Measurements from ENCODE around the gene DSP.

Gene DSP

DNA sequence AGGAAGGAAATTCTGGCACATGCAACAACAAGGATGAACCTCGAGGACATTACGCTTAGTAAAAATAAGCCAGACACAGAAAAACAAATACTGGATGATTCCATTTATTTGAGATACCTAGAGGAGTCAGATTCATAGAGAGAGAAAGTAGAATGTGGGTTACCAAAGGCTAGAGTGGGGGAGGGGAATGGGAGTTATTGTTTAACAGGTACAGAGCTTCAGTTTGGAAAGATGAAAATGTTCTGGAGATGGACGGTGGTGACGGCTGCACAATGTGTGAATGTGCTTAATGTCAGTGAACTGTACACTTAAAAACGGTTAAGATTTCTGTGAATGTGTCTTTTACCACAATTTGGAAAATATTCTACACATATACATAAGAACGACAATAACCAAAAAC, 33.9 kb upstream of the DSP start:
- Histone ChIP-seq H3K9ac (ENCODE audit: low read depth in 1 of 2, low read length in 2 of 2) (no peak overlapping the region), H3K4me3 (ENCODE audit: low read depth in 1 of 2, low read length in 2 of 2) (no peak overlapping the region), H3K4me1 (ENCODE audit: control insufficient read depth in 1 of 2, insufficient read depth in 2 of 2, low read length in 2 of 2) (peaks cover 0 to 8% of the 10 kb centered on the region in 2 donors), H3K9me3 (ENCODE audit: control insufficient read depth in 1 of 2, low read length in 2 of 2) (no peaks in the 10 kb centered on the region), H3K27ac (ENCODE audit: low read depth, low read length) (no peak overlapping the region), H3K27me3 (ENCODE audit: control insufficient read depth in 1 of 2, insufficient read depth in 2 of 2, low read length in 2 of 2) (no peaks in the 10 kb centered on the region), H3K36me3 (ENCODE audit: control insufficient read depth in 1 of 2, insufficient read depth in 2 of 2, low read length in 2 of 2) (no peaks in the 10 kb centered on the region)

DNA sequence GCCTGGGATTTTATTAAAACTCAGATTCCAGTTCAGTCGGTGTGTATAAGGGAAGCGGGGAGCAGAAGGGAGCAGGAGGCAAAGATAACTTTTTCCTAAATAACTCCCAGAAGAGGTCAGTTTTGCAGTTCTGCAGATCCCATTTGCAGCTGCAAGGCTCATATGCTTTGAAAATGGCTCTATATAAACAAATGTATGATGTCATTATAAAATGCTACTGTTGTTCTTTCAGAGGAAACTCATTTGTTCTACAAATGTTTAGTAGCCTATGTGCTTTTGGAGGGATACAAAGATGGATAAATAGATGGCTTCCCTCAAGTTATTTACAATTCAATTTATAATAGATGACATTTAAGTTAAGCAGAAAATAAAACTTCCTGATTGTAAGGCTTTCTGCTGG, 29.2 kb upstream of the DSP start:
- Histone ChIP-seq H3K4me3 (ENCODE audit: low read depth in 1 of 2, low read length in 2 of 2) (no peak overlapping the region), H3K36me3 (ENCODE audit: control insufficient read depth in 1 of 2, insufficient read depth in 2 of 2, low read length in 2 of 2) (no peaks in the 10 kb centered on the region), H3K9me3 (ENCODE audit: control insufficient read depth in 1 of 2, low read length in 2 of 2) (no peaks in the 10 kb centered on the region), H3K4me1 (ENCODE audit: control insufficient read depth in 1 of 2, insufficient read depth in 2 of 2, low read length in 2 of 2) (no peaks in the 10 kb centered on the region), H3K27ac (ENCODE audit: low read depth, low read length) (no peak overlapping the region), H3K27me3 (ENCODE audit: control insufficient read depth in 1 of 2, insufficient read depth in 2 of 2, low read length in 2 of 2) (no peaks in the 10 kb centered on the region), H3K9ac (ENCODE audit: low read depth in 1 of 2, low read length in 2 of 2) (no peak overlapping the region)

GRCh38 chr6:7513529-7513928, 27.9 kb upstream of the DSP start:
- Histone ChIP-seq H3K27ac (ENCODE audit: low read depth, low read length) (no peak overlapping the region), H3K36me3 (ENCODE audit: control insufficient read depth in 1 of 2, insufficient read depth in 2 of 2, low read length in 2 of 2) (no peaks in the 10 kb centered on the region), H3K4me3 (ENCODE audit: low read depth in 1 of 2, low read length in 2 of 2) (no peak overlapping the region), H3K9ac (ENCODE audit: low read depth in 1 of 2, low read length in 2 of 2) (no peak overlapping the region), H3K9me3 (ENCODE audit: control insufficient read depth in 1 of 2, low read length in 2 of 2) (no peaks in the 10 kb centered on the region), H3K27me3 (ENCODE audit: control insufficient read depth in 1 of 2, insufficient read depth in 2 of 2, low read length in 2 of 2) (no peaks in the 10 kb centered on the region), H3K4me1 (ENCODE audit: control insufficient read depth in 1 of 2, insufficient read depth in 2 of 2, low read length in 2 of 2) (no peaks in the 10 kb centered on the region)

- Histone ChIP-seq H3K9me3 (ENCODE audit: control insufficient read depth in 1 of 2, low read length in 2 of 2) (no peaks in the 10 kb centered on the region), H3K27ac (ENCODE audit: low read depth, low read length) (no peak overlapping the region), H3K4me3 (ENCODE audit: low read depth in 1 of 2, low read length in 2 of 2) (no peak overlapping the region), H3K9ac (ENCODE audit: low read depth in 1 of 2, low read length in 2 of 2) (no peak overlapping the region), H3K36me3 (ENCODE audit: control insufficient read depth in 1 of 2, insufficient read depth in 2 of 2, low read length in 2 of 2) (no peaks in the 10 kb centered on the region), H3K27me3 (ENCODE audit: control insufficient read depth in 1 of 2, insufficient read depth in 2 of 2, low read length in 2 of 2) (no peaks in the 10 kb centered on the region), H3K4me1 (ENCODE audit: control insufficient read depth in 1 of 2, insufficient read depth in 2 of 2, low read length in 2 of 2) (no peaks in the 10 kb centered on the region)
Measured at GRCh38 chr6:7515363-7515762, 26.1 kb upstream of the DSP start.

GRCh38 chr6:7518877-7519276, 22.6 kb upstream of the DSP start:
- Histone ChIP-seq H3K36me3 (ENCODE audit: control insufficient read depth in 1 of 2, insufficient read depth in 2 of 2, low read length in 2 of 2) (no peaks in the 10 kb centered on the region), H3K27me3 (ENCODE audit: control insufficient read depth in 1 of 2, insufficient read depth in 2 of 2, low read length in 2 of 2) (no peaks in the 10 kb centered on the region), H3K9me3 (ENCODE audit: control insufficient read depth in 1 of 2, low read length in 2 of 2) (no peaks in the 10 kb centered on the region), H3K27ac (ENCODE audit: low read depth, low read length) (no peak overlapping the region), H3K4me3 (ENCODE audit: low read depth in 1 of 2, low read length in 2 of 2) (no peak overlapping the region), H3K4me1 (ENCODE audit: control insufficient read depth in 1 of 2, insufficient read depth in 2 of 2, low read length in 2 of 2) (no peaks in the 10 kb centered on the region), H3K9ac (ENCODE audit: low read depth in 1 of 2, low read length in 2 of 2) (no peak overlapping the region)

DNA sequence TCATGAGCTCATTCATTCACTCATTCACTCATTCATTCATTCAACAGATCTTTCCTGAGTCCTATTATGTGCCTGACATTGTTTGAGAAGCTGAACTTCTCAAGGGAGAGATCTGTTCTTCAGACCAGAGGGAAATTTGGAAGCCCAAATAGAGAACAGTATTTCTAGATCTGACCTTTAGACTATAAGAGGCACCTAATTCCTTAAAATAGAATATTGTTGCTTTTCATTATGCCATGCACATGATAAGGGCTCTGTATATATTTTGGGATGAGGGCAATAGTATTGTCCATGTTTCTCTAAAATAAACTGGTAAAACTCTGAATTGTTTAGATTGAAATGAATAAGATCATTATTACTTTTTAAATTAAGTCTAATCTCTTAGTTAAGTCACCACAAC, 18.6 kb upstream of the DSP start:
- Histone ChIP-seq H3K9ac (ENCODE audit: low read depth in 1 of 2, low read length in 2 of 2) (no peak overlapping the region), H3K4me3 (ENCODE audit: low read depth in 1 of 2, low read length in 2 of 2) (no peak overlapping the region), H3K27ac (ENCODE audit: low read depth, low read length) (no peak overlapping the region), H3K27me3 (ENCODE audit: control insufficient read depth in 1 of 2, insufficient read depth in 2 of 2, low read length in 2 of 2) (no peaks in the 10 kb centered on the region), H3K36me3 (ENCODE audit: control insufficient read depth in 1 of 2, insufficient read depth in 2 of 2, low read length in 2 of 2) (no peaks in the 10 kb centered on the region), H3K4me1 (ENCODE audit: control insufficient read depth in 1 of 2, insufficient read depth in 2 of 2, low read length in 2 of 2) (no peaks in the 10 kb centered on the region), H3K9me3 (ENCODE audit: control insufficient read depth in 1 of 2, low read length in 2 of 2) (no peaks in the 10 kb centered on the region)

GRCh38 chr6:7523922-7524321, 17.5 kb upstream of the DSP start:
- Histone ChIP-seq H3K4me1 (ENCODE audit: control insufficient read depth in 1 of 2, insufficient read depth in 2 of 2, low read length in 2 of 2) (no peaks in the 10 kb centered on the region), H3K9me3 (ENCODE audit: control insufficient read depth in 1 of 2, low read length in 2 of 2) (no peaks in the 10 kb centered on the region), H3K27me3 (ENCODE audit: control insufficient read depth in 1 of 2, insufficient read depth in 2 of 2, low read length in 2 of 2) (peaks cover 0 to 3% of the 10 kb centered on the region in 2 donors), H3K36me3 (ENCODE audit: control insufficient read depth in 1 of 2, insufficient read depth in 2 of 2, low read length in 2 of 2) (no peaks in the 10 kb centered on the region), H3K9ac (ENCODE audit: low read depth in 1 of 2, low read length in 2 of 2) (no peak overlapping the region), H3K4me3 (ENCODE audit: low read depth in 1 of 2, low read length in 2 of 2) (no peak overlapping the region), H3K27ac (ENCODE audit: low read depth, low read length) (no peak overlapping the region)

DNA sequence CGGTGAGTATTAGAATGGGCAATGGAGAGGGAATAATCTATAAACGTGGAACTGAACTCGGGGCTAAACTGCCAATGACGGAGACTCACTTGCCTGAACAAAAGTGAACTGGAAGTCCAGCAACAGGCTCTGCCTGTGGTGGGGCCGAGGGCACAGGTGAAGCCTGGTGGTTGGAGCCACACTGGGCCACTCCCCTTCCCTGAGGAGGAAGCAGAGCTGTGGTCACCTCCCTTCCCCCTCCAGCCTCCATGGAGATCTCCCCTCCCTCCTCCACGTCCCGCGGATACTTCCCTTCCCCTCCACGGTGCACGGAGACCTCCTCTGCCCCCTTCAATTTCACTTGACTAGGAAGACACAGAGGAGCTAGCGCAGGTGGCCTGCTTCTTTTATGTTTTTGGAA, 14.7 kb upstream of the DSP start:
- Histone ChIP-seq H3K4me3 (ENCODE audit: low read depth in 1 of 2, low read length in 2 of 2) (no peak overlapping the region), H3K9me3 (ENCODE audit: control insufficient read depth in 1 of 2, low read length in 2 of 2) (no peaks in the 10 kb centered on the region), H3K27ac (ENCODE audit: low read depth, low read length) (no peak overlapping the region), H3K9ac (ENCODE audit: low read depth in 1 of 2, low read length in 2 of 2) (no peak overlapping the region), H3K27me3 (ENCODE audit: control insufficient read depth in 1 of 2, insufficient read depth in 2 of 2, low read length in 2 of 2) (peaks cover 0 to 3% of the 10 kb centered on the region in 2 donors), H3K36me3 (ENCODE audit: control insufficient read depth in 1 of 2, insufficient read depth in 2 of 2, low read length in 2 of 2) (no peaks in the 10 kb centered on the region), H3K4me1 (ENCODE audit: control insufficient read depth in 1 of 2, insufficient read depth in 2 of 2, low read length in 2 of 2) (no peaks in the 10 kb centered on the region)

DNA sequence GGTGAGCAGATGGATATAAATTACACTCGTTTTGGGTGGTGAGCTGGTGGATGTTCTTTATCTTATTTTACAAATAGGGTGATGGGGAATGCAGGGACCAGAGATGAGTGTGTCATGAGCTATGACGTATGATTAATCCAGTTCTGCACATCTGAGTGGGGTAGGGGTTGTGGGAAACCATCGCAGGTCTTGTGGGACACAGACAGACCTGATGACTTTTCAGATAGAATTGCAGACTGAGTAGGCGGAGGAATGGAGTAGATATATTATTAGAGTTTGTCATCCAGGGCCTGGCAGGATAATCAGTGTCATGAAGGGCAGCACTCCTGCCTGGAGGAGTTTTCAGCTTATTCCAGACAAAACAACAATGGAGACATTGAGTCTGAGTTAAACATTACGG, 12.9 kb upstream of the DSP start:
- Histone ChIP-seq H3K4me1 (ENCODE audit: control insufficient read depth in 1 of 2, insufficient read depth in 2 of 2, low read length in 2 of 2) (peaks cover 6 to 7% of the 10 kb centered on the region in 2 donors), H3K27me3 (ENCODE audit: control insufficient read depth in 1 of 2, insufficient read depth in 2 of 2, low read length in 2 of 2) (peaks cover 0 to 3% of the 10 kb centered on the region in 2 donors), H3K36me3 (ENCODE audit: control insufficient read depth in 1 of 2, insufficient read depth in 2 of 2, low read length in 2 of 2) (no peaks in the 10 kb centered on the region), H3K4me3 (ENCODE audit: low read depth in 1 of 2, low read length in 2 of 2) (no peak overlapping the region), H3K9me3 (ENCODE audit: control insufficient read depth in 1 of 2, low read length in 2 of 2) (no peaks in the 10 kb centered on the region), H3K9ac (ENCODE audit: low read depth in 1 of 2, low read length in 2 of 2) (no peak overlapping the region), H3K27ac (ENCODE audit: low read depth, low read length) (no peak overlapping the region)

GRCh38 chr6:7529141-7529540, 12.3 kb upstream of the DSP start:
- Histone ChIP-seq H3K4me1 (ENCODE audit: control insufficient read depth in 1 of 2, insufficient read depth in 2 of 2, low read length in 2 of 2) (peaks cover 6 to 7% of the 10 kb centered on the region in 2 donors), H3K9ac (ENCODE audit: low read depth in 1 of 2, low read length in 2 of 2) (no peak overlapping the region), H3K27ac (ENCODE audit: low read depth, low read length) (no peak overlapping the region), H3K4me3 (ENCODE audit: low read depth in 1 of 2, low read length in 2 of 2) (no peak overlapping the region), H3K36me3 (ENCODE audit: control insufficient read depth in 1 of 2, insufficient read depth in 2 of 2, low read length in 2 of 2) (no peaks in the 10 kb centered on the region), H3K27me3 (ENCODE audit: control insufficient read depth in 1 of 2, insufficient read depth in 2 of 2, low read length in 2 of 2) (peaks cover 0 to 3% of the 10 kb centered on the region in 2 donors), H3K9me3 (ENCODE audit: control insufficient read depth in 1 of 2, low read length in 2 of 2) (no peaks in the 10 kb centered on the region)

GRCh38 chr6:7532232-7532631, 9.2 kb upstream of the DSP start:
- H3K4me1 ChIP-seq (ENCODE audit: control insufficient read depth in 1 of 2, insufficient read depth in 2 of 2, low read length in 2 of 2): peaks cover 6 to 7% of the 10 kb centered on the region in 2 donors
- no peak overlapping the region for H3K9ac ChIP-seq (ENCODE audit: low read depth in 1 of 2, low read length in 2 of 2)
- H3K9me3 ChIP-seq (ENCODE audit: control insufficient read depth in 1 of 2, low read length in 2 of 2): no peaks in the 10 kb centered on the region
- H3K36me3 ChIP-seq (ENCODE audit: control insufficient read depth in 1 of 2, insufficient read depth in 2 of 2, low read length in 2 of 2): no peaks in the 10 kb centered on the region
- peaks cover 0 to 3% of the 10 kb centered on the region in 2 donors for H3K27me3 ChIP-seq (ENCODE audit: control insufficient read depth in 1 of 2, insufficient read depth in 2 of 2, low read length in 2 of 2)
- no peak overlapping the region for H3K4me3 ChIP-seq (ENCODE audit: low read depth in 1 of 2, low read length in 2 of 2)
- H3K27ac ChIP-seq (ENCODE audit: low read depth, low read length): no peak overlapping the region
